Fibroblast of skin of abdomen (primary cell): Measurements from ENCODE around the gene HNRNPL.

Source experiments
- DNase-seq: peaks from one replicate; pipeline ENCODE4 v3.0.0-alpha.2; 2013

Gene HNRNPL

DNA sequence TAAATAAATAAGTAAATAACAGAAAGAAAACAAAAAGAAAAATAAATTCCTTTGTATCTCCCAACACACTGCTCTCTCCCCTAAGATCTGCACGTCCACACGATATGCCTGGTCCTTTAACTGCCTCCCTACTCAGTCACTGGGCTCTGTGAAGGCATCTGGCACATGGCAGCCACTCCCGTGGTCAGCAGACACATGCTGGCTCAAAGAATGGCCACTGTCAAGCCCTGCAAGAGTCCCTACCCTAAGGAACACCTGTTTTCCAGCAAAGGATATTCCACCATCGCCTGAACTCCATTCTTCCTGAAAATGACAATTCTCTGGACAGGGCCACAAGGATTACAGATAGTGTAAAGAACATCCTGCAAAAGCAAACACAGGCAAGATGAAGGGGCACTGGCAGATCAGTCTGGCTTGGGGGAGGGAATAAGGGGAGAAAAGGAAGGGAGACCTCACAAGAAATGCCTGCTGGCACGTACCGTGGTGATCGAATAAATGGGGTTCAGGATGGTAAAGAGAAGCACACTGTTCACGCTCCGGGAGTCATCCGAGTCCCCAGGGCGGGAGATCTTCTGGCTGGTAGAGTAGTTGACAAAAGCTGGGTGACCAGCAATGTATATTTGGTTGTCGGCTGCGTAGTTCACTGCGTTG is 4.3 kb downstream of the HNRNPL start:
- no peak for DNase-seq

DNA sequence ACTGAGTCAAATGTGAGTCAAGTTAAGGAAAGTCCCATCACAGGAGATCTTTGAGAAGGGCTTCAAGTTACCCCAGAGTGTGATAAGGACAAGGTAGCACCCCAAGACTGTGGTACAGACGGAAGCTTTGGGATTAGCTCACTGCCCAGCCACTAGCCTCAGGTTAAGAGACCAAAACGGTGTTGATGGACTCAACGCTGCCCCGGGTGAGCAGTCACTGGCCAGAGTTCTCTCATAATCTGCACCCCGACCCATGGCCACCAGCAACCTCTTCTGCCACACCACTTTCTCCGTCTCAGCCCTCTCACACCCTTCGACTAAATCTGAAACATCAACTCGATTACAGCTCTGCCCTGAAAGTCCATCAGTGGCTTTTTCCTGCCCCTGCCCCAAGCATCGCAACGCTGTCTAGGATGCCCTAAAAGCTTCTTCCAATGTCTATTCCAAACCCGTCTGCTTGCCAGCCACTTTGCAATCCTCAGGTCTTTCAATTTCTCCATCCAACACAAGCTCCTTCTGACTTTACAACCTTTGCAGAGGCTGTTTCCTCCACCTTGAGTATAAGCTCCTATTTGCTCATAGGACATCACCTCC is 5.6 kb downstream of the HNRNPL start:
- DNase-seq: no peak

DNA sequence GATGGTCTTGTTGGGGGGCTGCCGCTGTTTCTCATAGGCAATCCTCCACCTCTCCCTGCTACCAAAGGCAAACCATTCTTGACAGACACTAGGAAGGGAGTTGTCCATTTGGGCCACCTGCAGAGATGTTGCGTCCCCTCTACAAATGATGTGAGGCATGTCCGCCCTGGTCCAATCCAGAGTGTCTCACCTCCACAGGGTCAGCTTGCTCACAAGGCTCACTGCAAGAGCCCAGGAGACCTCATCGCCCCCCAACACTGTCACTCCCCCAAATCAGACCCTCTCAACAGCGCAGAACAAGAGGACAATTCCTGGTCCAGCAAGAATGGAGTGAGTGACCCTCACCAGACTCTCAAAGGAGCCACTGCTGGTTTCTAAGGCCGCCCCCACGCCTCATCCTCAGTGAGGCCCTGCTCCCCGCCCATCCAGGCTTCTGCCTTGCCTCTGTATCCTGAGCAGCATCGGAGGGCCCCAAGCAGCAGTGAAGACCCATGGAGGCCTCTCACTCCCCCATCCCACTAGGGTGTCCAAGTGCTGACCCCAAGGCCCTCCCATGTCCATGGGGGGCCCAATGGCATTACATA is 6.5 kb downstream of the HNRNPL start:
- DNase-seq: no peak

DNA sequence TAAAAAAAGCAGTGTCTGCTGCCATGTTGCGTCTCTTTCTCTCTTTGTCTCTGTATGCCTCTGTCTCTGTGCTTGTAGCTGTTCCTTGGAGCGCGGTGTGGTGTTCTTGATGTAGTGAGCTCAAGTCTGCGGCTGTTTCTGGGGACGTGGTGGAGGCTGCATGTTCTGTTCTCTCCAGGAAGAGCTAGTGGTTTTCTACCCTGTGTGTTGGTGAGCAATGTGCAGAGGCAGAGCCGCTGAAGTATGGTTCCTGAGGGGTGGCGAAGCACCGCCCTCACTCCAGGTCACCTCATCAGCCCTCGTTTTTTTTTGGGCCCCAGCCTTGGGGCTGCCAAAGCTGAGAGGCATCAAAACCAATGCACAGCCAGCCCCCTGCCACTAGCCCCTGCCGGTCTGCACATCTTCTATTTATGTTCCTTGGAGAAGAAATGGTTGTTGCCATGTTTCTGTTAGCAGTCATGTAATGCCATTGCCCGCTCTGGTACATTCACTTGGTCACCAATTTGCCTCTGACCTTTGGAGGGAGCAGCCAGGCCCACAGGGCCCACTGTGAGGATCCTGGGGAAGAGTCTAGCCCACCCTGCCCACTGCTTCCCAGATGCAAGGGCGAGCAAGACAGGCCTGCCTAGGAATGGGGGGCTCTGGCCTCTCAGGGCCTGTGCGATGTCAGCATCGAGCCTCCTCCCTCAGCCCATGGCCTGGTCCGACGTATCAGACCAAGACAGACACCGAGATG is 7.2 kb downstream of the HNRNPL start:
- no peak for DNase-seq

DNA sequence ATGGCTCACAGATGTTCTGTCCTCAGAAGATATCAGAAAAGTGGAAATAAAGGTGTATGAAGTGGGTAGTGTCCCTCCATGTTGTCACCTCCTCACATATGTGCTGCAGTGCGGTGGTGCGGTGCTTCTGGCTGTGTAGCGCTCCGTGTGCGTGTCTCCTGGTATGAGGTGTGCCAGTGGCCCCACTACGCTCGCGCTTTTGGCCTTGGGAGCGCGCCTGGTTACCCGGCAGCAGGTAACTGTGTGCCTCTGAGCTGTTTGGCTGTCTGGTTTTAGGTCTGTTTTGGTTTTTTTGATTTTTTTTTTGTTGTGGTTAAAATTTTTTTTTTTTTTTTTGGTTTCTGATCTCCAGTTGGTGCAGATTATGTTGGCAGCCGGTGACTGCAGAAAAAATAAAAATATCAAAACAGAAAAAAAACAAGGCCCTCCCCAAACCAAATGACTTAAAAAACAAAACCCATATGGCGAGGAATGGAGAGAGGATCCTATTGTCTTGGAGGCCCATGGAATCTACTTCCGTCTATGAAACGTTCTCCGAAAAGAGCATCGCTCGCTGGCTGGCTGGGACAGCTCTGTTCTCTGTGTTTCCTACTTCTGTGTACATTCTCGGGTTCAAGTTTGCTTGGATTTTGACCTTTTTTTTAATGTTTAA is 7.9 kb downstream of the HNRNPL start:
- no peak for DNase-seq

DNA sequence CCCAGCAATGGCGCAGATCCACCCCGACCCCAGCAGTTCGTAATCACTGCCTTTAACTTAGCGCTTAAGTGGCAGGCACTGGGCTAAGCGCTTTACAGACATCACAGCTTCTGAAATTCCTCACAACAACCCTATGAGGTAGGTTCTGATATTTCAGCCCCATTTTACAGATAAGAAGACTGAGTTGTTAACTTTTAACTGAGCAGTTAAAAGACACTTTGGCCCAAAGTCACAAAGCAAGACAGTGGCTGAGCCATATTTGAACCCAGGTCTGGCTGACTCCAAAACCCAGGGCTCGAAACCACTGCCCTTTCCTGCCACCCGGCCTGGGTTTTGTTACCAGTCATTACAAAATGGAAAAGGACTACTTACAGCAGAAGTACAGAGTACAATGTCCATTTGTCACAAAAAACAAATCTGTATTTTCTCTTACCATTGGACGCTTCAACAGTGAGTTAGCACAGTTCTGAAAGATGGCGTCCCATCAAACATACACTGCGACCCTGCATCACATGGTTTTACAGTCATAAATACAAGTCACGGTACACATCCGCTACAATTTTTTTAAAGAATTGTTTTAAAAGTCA is 8.5 kb downstream of the HNRNPL start:
- no peak for DNase-seq

DNA sequence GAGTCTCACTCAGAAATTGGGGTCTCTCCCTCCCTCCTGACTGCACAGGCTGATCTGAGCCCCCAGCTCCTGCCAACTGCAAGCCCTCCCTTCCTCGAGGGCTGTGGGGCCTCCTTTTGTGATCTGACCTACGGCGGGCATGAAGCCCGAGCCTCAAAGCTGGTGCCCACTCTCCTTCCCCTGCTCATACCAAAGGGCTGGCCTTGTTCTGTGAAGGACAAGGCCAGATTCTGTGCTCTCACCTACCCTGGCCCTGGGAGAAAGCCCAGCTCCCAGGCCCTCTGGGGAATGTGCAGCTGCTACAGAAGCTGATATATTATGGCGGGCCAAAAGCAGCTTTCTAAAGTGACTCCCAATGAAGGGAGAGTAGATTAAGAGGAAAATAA is 9.2 kb downstream of the HNRNPL start:
- no peak for DNase-seq

DNA sequence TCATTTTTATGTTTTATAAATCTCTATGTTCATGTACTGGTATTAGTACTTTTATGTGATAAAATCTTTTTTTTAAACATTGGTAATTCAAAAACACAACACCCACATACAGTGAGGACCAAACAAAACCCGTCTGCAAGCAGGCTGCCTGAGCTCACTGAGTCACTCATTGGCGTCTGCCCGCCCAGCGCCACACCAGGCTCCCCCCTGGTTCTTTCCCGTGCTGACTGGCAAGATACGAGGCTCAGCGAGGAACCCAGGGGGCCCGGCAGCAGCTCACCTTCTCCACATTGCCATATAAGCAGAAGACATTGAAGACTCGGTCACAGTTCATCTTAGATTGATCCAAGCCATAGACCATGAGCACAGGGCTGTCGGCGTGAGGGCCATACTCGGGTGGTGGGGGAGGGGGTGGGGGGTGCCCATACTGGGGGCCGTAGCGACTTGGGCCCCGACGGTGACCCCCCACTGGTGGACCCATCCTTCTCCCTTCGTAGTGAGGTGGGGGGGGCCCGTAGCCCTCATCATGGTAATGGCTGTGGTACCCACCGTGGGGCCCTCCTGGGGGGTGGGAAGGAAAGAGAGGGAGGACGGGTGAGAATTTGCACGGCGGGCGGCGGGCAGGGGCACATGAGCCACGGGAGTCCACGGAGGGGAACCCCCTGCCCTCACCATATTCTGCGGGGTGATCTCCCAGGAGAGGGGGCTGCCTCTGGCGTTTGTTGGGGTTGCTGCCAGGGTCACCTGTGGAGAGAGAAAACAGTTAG is 9.8 kb downstream of the HNRNPL start:
- no peak for DNase-seq

DNA sequence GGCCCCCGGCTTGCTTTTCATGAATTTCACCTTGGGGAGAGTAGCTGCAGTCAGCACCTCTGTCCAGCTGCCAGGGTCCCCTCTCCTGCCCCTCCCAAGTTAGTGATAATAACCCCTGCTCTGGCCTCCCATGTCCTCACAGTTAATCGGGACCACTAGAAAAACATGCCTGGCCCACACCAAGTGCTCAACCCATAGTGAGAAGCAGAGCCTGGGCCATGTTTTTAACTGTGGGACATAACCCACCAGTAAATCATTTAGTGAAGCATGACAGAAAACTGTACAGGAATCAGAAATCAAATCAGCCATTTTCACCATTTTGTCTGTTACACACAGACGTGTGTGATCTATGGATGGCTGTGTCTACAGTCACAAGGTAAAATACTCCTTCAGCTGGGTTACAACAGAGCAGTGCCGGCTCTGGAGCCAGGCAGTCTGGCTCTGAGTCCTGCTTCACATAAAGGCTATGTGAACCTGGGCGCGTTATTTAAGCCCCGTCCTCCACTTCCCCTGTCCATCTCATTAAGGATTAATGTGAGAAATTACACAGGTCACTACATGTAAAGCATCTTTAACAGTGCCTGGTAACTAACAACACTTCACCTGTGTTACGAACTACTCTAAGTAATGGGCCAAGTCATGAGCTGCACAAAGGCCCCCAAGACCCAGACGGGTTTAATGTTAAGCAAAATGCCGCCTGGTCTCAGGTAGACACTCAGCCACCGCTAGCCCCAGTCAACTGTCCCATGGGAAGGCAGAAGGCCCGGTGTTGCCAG is 10.6 kb downstream of the HNRNPL start:
- no peak for DNase-seq

DNA sequence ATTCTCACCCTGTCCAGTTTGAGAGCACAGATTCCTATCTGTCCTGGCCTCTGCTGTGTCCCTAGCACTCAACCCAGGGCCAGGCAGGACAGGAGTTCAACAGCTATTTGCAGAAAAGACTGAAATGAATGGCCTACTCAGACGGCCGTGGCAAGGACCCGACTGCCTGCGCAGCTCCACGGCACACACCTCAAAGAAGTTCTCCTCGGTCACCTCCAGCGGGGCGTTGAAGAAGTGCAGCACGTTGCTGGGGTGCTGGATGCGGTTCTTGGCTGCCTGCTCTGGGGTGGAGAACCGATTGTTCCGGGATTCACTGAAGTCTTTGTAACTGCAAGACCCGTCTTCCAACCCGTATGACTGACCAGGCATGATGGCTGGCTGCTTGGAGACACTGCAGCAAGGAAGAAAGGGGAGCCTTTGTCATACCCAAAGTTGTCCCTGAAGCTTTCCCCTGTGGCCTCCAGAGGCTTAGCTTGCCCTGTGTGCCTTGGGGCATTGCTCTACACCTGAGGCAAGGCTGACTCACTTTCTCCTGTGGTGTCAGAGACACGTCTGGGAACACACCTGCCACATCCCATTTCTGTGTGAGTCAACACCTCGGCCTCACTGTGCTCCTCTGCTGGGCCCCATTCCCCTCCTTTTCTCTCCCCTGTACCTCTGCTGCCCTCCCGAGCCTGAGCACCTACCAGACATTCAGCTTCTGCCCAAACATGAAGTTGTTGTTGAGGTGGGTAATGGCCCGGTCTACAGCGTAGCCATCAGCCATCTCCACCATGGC is 11.4 kb downstream of the HNRNPL start:
- no peak for DNase-seq

DNA sequence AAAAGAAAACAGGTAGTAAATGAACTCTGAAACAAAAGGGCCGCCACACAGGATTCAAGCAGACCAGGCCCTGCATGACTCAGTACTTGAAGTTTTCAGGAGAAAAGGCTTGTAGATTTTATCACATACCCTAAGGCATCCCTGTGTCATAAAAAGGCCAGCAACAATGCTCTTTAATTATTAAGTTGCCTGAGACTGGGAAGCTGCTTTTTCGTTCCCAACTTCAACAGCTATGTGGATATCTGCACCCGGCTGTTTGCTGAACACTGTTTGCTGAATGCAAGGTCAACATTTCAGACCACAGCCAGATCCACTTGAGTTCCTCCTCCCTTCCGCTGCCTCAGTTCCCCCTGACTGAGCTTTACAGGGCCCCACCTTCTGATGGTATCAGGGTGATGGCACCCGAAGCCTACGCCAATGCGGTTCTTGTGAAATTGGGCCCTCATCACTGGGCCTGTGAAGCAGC is 12.1 kb downstream of the HNRNPL start:
- no peak for DNase-seq

DNA sequence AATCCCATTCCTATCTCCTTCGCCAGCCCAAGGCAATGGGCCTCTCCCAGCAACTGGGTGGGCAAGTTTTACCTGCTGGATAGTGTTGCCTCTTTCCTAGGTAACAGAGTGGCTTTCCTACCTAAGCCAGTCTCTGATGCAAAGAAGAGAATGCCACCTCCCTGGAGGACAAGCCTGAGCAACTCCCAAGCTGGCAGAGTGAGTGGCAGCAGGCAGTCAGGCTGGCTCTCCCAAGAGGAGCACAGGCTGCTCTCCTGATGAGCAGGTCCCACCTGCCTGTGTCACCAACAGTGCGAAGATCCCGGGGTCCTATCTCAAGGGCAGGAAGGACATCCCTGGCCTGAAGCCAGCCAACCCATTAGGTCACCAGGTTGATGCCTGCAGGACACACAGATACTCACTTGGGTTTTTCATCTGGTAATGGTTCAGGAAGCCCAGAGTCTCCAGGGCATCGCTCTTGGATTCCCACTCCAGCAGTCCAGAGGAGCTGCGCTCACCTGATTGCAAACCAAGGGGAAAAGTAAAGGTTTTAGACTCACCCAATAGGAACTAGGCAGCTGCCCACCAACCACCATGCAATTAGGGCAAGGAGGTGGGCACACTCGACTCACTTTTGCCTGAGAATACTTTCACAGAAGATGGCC is 12.7 kb downstream of the HNRNPL start:
- no peak for DNase-seq

DNA sequence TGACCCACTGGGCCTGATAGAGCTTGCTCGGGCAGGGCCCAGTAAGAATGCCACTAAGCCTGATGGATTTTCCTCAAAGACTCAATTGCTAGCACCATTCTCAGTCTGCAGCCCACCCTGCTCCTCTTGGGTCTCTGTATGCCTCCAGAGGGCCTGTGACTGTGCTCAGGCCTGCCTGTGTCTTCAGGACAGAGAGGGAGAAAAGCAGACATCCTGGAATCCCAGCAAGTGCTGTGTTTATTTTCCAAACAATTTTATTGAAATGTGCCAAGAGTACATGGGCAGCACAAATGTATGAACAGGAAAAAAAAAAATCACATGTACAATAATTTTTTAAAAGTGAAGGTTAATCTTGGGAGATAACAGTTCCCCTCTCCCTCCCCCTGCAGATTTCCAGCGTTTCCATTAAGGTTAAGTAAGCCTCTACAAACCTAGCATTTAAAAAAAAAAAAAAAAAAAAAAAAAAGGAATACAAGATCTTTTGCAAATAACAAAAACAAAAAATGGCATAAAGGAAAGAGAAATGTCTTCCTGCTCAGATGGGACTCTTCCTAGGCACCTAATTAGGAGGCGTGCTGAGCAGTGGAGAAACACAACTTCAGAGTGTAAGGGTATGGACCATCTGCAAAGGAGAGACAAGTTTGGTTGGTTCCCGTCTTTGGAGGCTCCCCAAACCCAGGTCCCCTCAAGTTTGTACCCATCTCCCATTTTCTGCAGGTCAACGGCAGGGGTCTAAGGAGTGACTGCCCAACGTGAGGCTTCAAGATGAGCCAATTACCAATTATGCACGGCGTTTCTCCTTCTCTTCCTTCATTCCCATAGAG is 13.4 kb downstream of the HNRNPL start:
- DNase-seq: no peak

DNA sequence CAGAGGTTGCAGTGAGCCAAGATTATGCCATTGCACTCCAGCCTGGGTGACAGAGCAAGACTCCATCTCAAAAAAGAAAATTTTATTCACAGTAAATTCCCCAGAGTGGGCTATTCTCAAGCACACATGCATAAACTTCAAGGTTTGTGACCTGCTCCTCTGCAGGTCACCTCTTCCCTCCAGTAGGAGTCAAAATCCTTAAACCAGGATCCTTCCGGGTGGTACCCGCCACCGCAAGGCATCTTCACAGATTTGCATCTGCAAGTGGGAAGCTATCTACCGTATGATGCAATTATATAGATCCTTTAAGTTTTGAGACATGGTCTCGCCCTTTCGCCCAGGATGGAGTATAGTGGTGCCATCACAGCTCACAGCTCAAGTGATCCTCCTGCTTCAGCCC is 15.2 kb downstream of the HNRNPL start:
- DNase-seq: no peak

DNA sequence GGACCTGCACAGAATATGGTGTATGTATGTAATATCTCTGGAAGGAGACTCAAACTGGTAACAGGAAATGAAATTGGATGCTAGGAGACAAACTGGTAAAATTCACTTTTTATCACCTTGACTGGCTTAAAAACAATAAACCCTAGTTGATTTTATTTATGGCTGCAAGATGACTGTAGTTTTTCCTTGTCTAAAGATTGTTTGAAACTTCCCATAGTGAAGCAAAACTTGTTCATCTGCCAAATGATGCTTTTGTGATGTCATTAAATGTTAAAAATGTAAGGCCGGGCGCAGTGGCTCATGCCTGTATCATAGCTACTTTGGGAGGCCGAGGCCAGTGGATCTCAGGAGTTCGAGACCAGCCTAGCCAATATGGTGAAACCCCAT is 15.7 kb downstream of the HNRNPL start:
- no peak for DNase-seq

DNA sequence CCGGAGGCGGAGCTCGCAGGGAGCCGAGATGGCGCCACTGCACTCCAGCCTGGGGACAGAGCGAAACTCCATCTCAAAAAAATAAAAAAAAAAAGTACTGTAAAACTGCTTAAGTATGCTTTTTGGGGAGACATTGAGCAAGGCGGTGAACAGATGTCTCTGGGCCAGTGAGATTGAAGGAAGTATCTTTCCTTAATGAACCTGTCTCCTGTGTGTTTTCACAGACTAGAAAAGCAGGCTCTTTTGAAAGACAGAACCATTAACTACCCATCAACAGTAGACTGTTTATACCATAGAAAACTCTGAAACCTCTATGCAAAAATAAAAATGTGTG is 16.7 kb downstream of the HNRNPL start:
- no peak for DNase-seq

DNA sequence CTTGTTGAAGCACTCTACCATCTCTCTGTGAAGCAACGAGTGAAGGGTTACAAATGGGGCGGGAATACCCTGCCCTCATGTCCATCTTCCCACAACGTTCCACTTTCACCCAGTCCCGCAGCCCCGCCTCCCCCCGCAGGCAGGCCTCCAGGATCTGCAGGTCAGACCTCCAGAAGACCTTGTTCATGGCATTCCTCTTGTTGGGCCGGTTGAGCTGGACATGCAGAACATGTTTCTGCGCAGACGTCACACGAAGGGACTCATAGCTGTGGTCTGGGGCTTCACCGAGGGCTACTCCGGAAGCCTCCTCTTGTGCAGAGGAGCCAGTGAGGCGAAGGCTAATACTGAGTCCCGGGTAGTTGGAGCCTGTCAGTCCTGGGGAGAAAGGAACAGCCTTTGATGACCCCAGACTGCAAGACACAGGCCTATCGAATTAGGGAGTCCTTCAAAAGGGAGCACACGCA is 18.6 kb downstream of the HNRNPL start:
- peak; percentile 88 for DNase-seq

DNA sequence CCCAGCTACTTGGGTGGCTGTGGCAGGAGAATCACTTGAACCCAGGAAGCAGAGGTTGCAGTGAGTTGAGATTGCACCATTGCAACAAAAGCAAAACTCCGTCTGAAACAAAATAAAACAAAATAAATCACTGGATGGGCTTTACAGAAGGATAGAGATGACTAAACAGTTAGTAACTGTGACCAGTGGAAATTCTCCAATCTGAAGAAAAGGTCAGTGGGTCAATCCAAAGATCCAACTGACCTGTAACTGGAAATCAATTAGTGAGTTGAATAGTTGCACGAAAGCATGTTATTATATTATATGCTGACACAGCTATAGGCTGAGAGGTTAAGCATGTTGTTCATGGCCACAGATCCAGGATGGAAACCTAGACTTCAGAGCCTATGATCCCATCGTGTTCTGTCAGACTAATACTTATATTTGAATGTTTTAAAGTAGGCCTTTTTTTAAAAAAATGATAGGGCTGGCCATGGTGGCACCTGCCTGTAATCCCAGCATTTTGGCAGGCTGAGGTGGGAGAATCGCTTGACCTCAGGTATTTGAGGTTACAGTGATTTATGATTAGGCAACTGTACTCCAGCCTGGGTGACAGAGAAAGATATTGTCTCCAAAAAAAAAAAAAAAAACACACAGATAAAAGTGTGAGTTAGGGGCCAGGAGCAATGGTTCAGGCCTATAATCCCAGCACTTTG is 19.6 kb downstream of the HNRNPL start:
- no peak for DNase-seq
